Measurements from ENCODE around the gene ZDHHC24. TPM values are rescaled to one million over a fixed set of nuclear protein-coding genes. Genes with fewer than 3 reads are reported as not detected.

Gene ZDHHC24
- total and polyA plus RNA-seq, 10 of the 15 experiments (the other 5 are each of a cell fraction or from before 2014, with no cell fraction given): 0.86 to 17.5 (median 6.8) TPM

GRCh38 chr11:66472054-66472453, 73.8 kb downstream of the ZDHHC24 start (continued):
- TF ChIP-seq MAX (IDR thresholded peaks at IDR 0.05; ENCODE audit: low read depth, low read length) (no peak), SP1 (IDR thresholded peaks at IDR 0.05; ENCODE audit: low read depth, low read length) (no peak), RCOR1 (conservative IDR thresholded peaks at IDR 0.05; ENCODE audit: low read depth, low read length) (no peak), CEBPZ (IDR thresholded peaks at IDR 0.05; ENCODE audit: low read depth, low read length) (no peak), FOS (IDR thresholded peaks at IDR 0.05; ENCODE audit: borderline replicate concordance, extremely low read depth, insufficient read length) (no peak), ZNF622 (IDR thresholded peaks at IDR 0.05) (no peak)

- H2AFZ ChIP-seq (ENCODE audit: control insufficient read depth, low read depth, low read length): no peak overlapping the region
- intact Hi-C loops (cut with micrococcal nuclease; ENCODE audit: unreplicated experiment) (no loop called here), in situ Hi-C loops (cut with MboI) (no loop called here)
- H3K4me2 ChIP-seq (ENCODE audit: control insufficient read depth, insufficient read depth): no peak overlapping the region
- H3K79me2 ChIP-seq (ENCODE audit: control insufficient read depth, insufficient read depth, low read length): no peaks in the 10 kb centered on the region
- WGBS (ENCODE audit: insufficient coverage, insufficient replicate concordance, low lambda C conversion rate, missing lambda C conversion rate): 94% methylated on average over 16 of the region's 16 CpGs
- no peak for FAIRE-seq
- ChIA-PET RAD21 (ENCODE audit: unreplicated experiment) (interaction anchor here (0.9 kb wide), 1 partner anchor 9 kb away, joined by 3 read pairs; the partner anchor contains the start of gene DPP3), POLR2A (no interaction called here), SMC1A (ENCODE audit: uncharacterized antibody, unreplicated experiment) (interaction anchor here (0.9 to 1.4 kb wide), 2 partner anchors 8 to 61 kb away, joined by 3 read pairs; no protein-coding TSS in a partner anchor), CTCF (interaction anchor here (1.2 kb wide), 1 partner anchor 32 kb away, joined by 3 read pairs; the partner anchor contains the start of gene MRPL11)
- DNase-seq (ENCODE audit: low read depth, low spot score): no peak
- BruUV-seq (replicated peaks): no TSS peak
- H3K9me3 ChIP-seq (replicated peaks; ENCODE audit: control insufficient read depth, insufficient read depth, low read length): no peaks in the 10 kb centered on the region
- TF ChIP-seq RFX5 (IDR thresholded peaks at IDR 0.05; ENCODE audit: low read depth, low read length) (no peak), BCL3 (IDR thresholded peaks at IDR 0.05; ENCODE audit: borderline replicate concordance, insufficient read depth, low read depth, low read length, poor library complexity, severe bottlenecking) (peak; percentile 25)
- H3K9ac ChIP-seq (ENCODE audit: control insufficient read depth, insufficient read depth, low read length): no peak overlapping the region
- no peak overlapping the region for H3K4me3 ChIP-seq
- no peaks in the 10 kb centered on the region for H3K27me3 ChIP-seq (replicated peaks in 1 of 2; ENCODE audit: control insufficient read depth in 2 of 2, insufficient read depth in 2 of 2, low read length in 1 of 2)
- ATAC-seq: no peak
- H4K20me1 ChIP-seq (ENCODE audit: control insufficient read depth, insufficient read depth): no peaks in the 10 kb centered on the region
- no peaks in the 10 kb centered on the region for H3K4me1 ChIP-seq (ENCODE audit: control insufficient read depth, insufficient read depth, low read length)
- H3K36me3 ChIP-seq (ENCODE audit: control insufficient read depth in 2 of 2, insufficient read depth in 2 of 2, low read length in 1 of 2): no peaks in the 10 kb centered on the region
- H3K27ac ChIP-seq (ENCODE audit: control insufficient read depth, insufficient read depth): no peak overlapping the region
These were observed 74.7 kb downstream of the ZDHHC24 start for GRCh38 chr11:66471142-66471541.

Other genes starting within 250 kb of the ZDHHC24 start
Only the 7 nearest of the 18 such genes appear.
- gene DPP3, start 65.6 kb downstream of the ZDHHC24 start, total RNA-seq (2014; rRNA removed): 114 and 117 TPM in 2 replicates
- gene DPP3, start 65.6 kb downstream of the ZDHHC24 start, total RNA-seq (2014; rRNA removed; fragmentation: Illumina TruSeq; extraction: Trizol): 44.6 and 47.9 TPM in 2 replicates
- gene DPP3, start 65.6 kb downstream of the ZDHHC24 start, total RNA-seq (2021): 86.4 and 102 TPM in 2 replicates
- gene DPP3, start 65.6 kb downstream of the ZDHHC24 start, polyA plus RNA-seq (2011; rRNA removed): 34.9 and 73.1 TPM in 2 replicates
- gene DPP3, start 65.6 kb downstream of the ZDHHC24 start, polyA plus RNA-seq (2014; fragmentation: Illumina TruSeq; extraction: Trizol): 33.5 and 51.2 TPM in 2 replicates
- 1 to 10 TPM; 6.0 to 6.3 TPM for gene DPP3, start 65.6 kb downstream of the ZDHHC24 start, polyA plus RNA-seq (2014; fragmentation: Nextera tagmentation; extraction: Ambion mirVana)
- 79.7 and 83.1 TPM in 2 replicates for gene DPP3, start 65.6 kb downstream of the ZDHHC24 start, polyA plus RNA-seq (2014; rRNA removed)
- gene DPP3, start 65.6 kb downstream of the ZDHHC24 start, polyA plus RNA-seq (2016; fragmentation: Nextera tagmentation; extraction: Ambion mirVana): 10 to 100 TPM; 85.6 to 95.7 TPM
- 9.0 and 10.7 TPM in 2 replicates for gene BBS1, start 35.4 kb downstream of the ZDHHC24 start, total RNA-seq (2014; rRNA removed)
- gene BBS1, start 35.4 kb downstream of the ZDHHC24 start, total RNA-seq (2014; rRNA removed; fragmentation: Illumina TruSeq; extraction: Trizol): 6.5 TPM in 2 replicates
- 9.9 and 13.1 TPM in 2 replicates for gene BBS1, start 35.4 kb downstream of the ZDHHC24 start, total RNA-seq (2021)
- 9.1 and 12.1 TPM in 2 replicates for gene BBS1, start 35.4 kb downstream of the ZDHHC24 start, polyA plus RNA-seq (2011; rRNA removed)
- gene BBS1, start 35.4 kb downstream of the ZDHHC24 start, polyA plus RNA-seq (2014; fragmentation: Illumina TruSeq; extraction: Trizol): 7.0 and 9.0 TPM in 2 replicates
- 1 to 10 TPM; 2.5 to 3.1 TPM for gene BBS1, start 35.4 kb downstream of the ZDHHC24 start, polyA plus RNA-seq (2014; fragmentation: Nextera tagmentation; extraction: Ambion mirVana)
- gene BBS1, start 35.4 kb downstream of the ZDHHC24 start, polyA plus RNA-seq (2014; rRNA removed): 12.9 and 14.7 TPM in 2 replicates
- gene BBS1, start 35.4 kb downstream of the ZDHHC24 start, polyA plus RNA-seq (2016; fragmentation: Nextera tagmentation; extraction: Ambion mirVana): 1 to 10 TPM; 6.7 to 8.3 TPM
- 0.16 and 0.17 TPM in 2 replicates for gene ACTN3, start 855 bp upstream of the ZDHHC24 start, total RNA-seq (2014; rRNA removed)
- gene ACTN3, start 855 bp upstream of the ZDHHC24 start, total RNA-seq (2014; rRNA removed; fragmentation: Illumina TruSeq; extraction: Trizol): 0.05 and 0.09 TPM in 2 replicates
- gene ACTN3, start 855 bp upstream of the ZDHHC24 start, total RNA-seq (2021): 0.36 and 0.40 TPM in 2 replicates
- 0.04 and 0.10 TPM in 2 replicates for gene ACTN3, start 855 bp upstream of the ZDHHC24 start, polyA plus RNA-seq (2011; rRNA removed)
- gene ACTN3, start 855 bp upstream of the ZDHHC24 start, polyA plus RNA-seq (2014; fragmentation: Illumina TruSeq; extraction: Trizol): 0.31 TPM in 1 of 2 replicates, not detected in the other
- gene ACTN3, start 855 bp upstream of the ZDHHC24 start, polyA plus RNA-seq (2014; fragmentation: Nextera tagmentation; extraction: Ambion mirVana): not detected
- 0.52 and 0.67 TPM in 2 replicates for gene ACTN3, start 855 bp upstream of the ZDHHC24 start, polyA plus RNA-seq (2014; rRNA removed)
- gene ACTN3, start 855 bp upstream of the ZDHHC24 start, polyA plus RNA-seq (2016; fragmentation: Nextera tagmentation; extraction: Ambion mirVana): under 1 TPM in 1 of 2 experiments, not detected in 1; 0.06 TPM
- 0.11 TPM in 1 of 2 replicates, not detected in the other for gene CTSF, start 22.6 kb upstream of the ZDHHC24 start, total RNA-seq (2014; rRNA removed)
- gene CTSF, start 22.6 kb upstream of the ZDHHC24 start, total RNA-seq (2014; rRNA removed; fragmentation: Illumina TruSeq; extraction: Trizol): 0.09 and 0.22 TPM in 2 replicates
- gene CTSF, start 22.6 kb upstream of the ZDHHC24 start, total RNA-seq (2021): 0.29 and 0.33 TPM in 2 replicates
- 0.24 and 0.30 TPM in 2 replicates for gene CTSF, start 22.6 kb upstream of the ZDHHC24 start, polyA plus RNA-seq (2011; rRNA removed)
- not detected in 2 replicates for gene CTSF, start 22.6 kb upstream of the ZDHHC24 start, polyA plus RNA-seq (2014; fragmentation: Illumina TruSeq; extraction: Trizol)
- not detected for gene CTSF, start 22.6 kb upstream of the ZDHHC24 start, polyA plus RNA-seq (2014; fragmentation: Nextera tagmentation; extraction: Ambion mirVana)
- gene CTSF, start 22.6 kb upstream of the ZDHHC24 start, polyA plus RNA-seq (2014; rRNA removed): 0.05 and 0.41 TPM in 2 replicates
- gene CTSF, start 22.6 kb upstream of the ZDHHC24 start, polyA plus RNA-seq (2016; fragmentation: Nextera tagmentation; extraction: Ambion mirVana): under 1 TPM in 1 of 2 experiments, not detected in 1; 0.15 TPM
- 0.17 TPM in 1 of 2 replicates, not detected in the other for gene CCDC87, start 47.0 kb upstream of the ZDHHC24 start, total RNA-seq (2014; rRNA removed)
- gene CCDC87, start 47.0 kb upstream of the ZDHHC24 start, total RNA-seq (2014; rRNA removed; fragmentation: Illumina TruSeq; extraction: Trizol): 0.09 TPM in 1 of 2 replicates, not detected in the other
- 0.08 and 0.13 TPM in 2 replicates for gene CCDC87, start 47.0 kb upstream of the ZDHHC24 start, total RNA-seq (2021)
- gene CCDC87, start 47.0 kb upstream of the ZDHHC24 start, polyA plus RNA-seq (2011; rRNA removed): 0.04 TPM in 1 of 2 replicates, not detected in the other
- gene CCDC87, start 47.0 kb upstream of the ZDHHC24 start, polyA plus RNA-seq (2014; fragmentation: Illumina TruSeq; extraction: Trizol): 0.07 TPM in 1 of 2 replicates, not detected in the other
- gene CCDC87, start 47.0 kb upstream of the ZDHHC24 start, polyA plus RNA-seq (2014; fragmentation: Nextera tagmentation; extraction: Ambion mirVana): under 1 TPM in 1 of 2 experiments, not detected in 1; 0.02 TPM
- not detected in 2 replicates for gene CCDC87, start 47.0 kb upstream of the ZDHHC24 start, polyA plus RNA-seq (2014; rRNA removed)
- under 1 TPM in 1 of 2 experiments, not detected in 1; 0.11 TPM for gene CCDC87, start 47.0 kb upstream of the ZDHHC24 start, polyA plus RNA-seq (2016; fragmentation: Nextera tagmentation; extraction: Ambion mirVana)
- gene CCS, start 47.1 kb upstream of the ZDHHC24 start, total RNA-seq (2014; rRNA removed): 35.8 and 40.6 TPM in 2 replicates
- gene CCS, start 47.1 kb upstream of the ZDHHC24 start, total RNA-seq (2014; rRNA removed; fragmentation: Illumina TruSeq; extraction: Trizol): 25.3 and 25.8 TPM in 2 replicates
- gene CCS, start 47.1 kb upstream of the ZDHHC24 start, total RNA-seq (2021): 33.8 and 35.3 TPM in 2 replicates
- gene CCS, start 47.1 kb upstream of the ZDHHC24 start, polyA plus RNA-seq (2011; rRNA removed): 10.9 and 15.7 TPM in 2 replicates
- gene CCS, start 47.1 kb upstream of the ZDHHC24 start, polyA plus RNA-seq (2014; fragmentation: Illumina TruSeq; extraction: Trizol): 7.0 and 20.5 TPM in 2 replicates
- 1 to 10 TPM; 1.5 to 7.6 TPM for gene CCS, start 47.1 kb upstream of the ZDHHC24 start, polyA plus RNA-seq (2014; fragmentation: Nextera tagmentation; extraction: Ambion mirVana)
- 44.2 and 46.6 TPM in 2 replicates for gene CCS, start 47.1 kb upstream of the ZDHHC24 start, polyA plus RNA-seq (2014; rRNA removed)
- 10 to 100 TPM; 41.9 to 44.1 TPM for gene CCS, start 47.1 kb upstream of the ZDHHC24 start, polyA plus RNA-seq (2016; fragmentation: Nextera tagmentation; extraction: Ambion mirVana)
- gene RBM14, start 70.6 kb upstream of the ZDHHC24 start, total RNA-seq (2014; rRNA removed): 51.2 and 63.3 TPM in 2 replicates
- 30.6 and 34.4 TPM in 2 replicates for gene RBM14, start 70.6 kb upstream of the ZDHHC24 start, total RNA-seq (2014; rRNA removed; fragmentation: Illumina TruSeq; extraction: Trizol)
- 114 and 133 TPM in 2 replicates for gene RBM14, start 70.6 kb upstream of the ZDHHC24 start, total RNA-seq (2021)
- gene RBM14, start 70.6 kb upstream of the ZDHHC24 start, polyA plus RNA-seq (2011; rRNA removed): 18.1 and 29.0 TPM in 2 replicates
- 33.3 and 34.4 TPM in 2 replicates for gene RBM14, start 70.6 kb upstream of the ZDHHC24 start, polyA plus RNA-seq (2014; fragmentation: Illumina TruSeq; extraction: Trizol)
- gene RBM14, start 70.6 kb upstream of the ZDHHC24 start, polyA plus RNA-seq (2014; fragmentation: Nextera tagmentation; extraction: Ambion mirVana): 10 to 100 TPM in 1 of 2 experiments, 1 to 10 TPM in 1; 5.4 to 16.1 TPM
- gene RBM14, start 70.6 kb upstream of the ZDHHC24 start, polyA plus RNA-seq (2014; rRNA removed): 54.6 and 59.2 TPM in 2 replicates
- 100 to 1,000 TPM; 138 to 140 TPM for gene RBM14, start 70.6 kb upstream of the ZDHHC24 start, polyA plus RNA-seq (2016; fragmentation: Nextera tagmentation; extraction: Ambion mirVana)

All from GM12878 (cell line).